ENCODE measurements around the gene RPP14. TPM values are rescaled to one million over a fixed set of nuclear protein-coding genes. Genes with fewer than 3 reads are reported as not detected.

RPP14 gene
- total RNA-seq (2014; rRNA removed; shearing (Covaris generic)) (10.2 and 12.8 TPM in 2 replicates), total RNA-seq (2022) (20.3 and 21.3 TPM in 2 replicates), Bru-seq, nascent RNA (percentile 79 among the genes with signal in this experiment), BruChase-seq, experiment 1, labeled RNA remaining after a 6-hour chase (percentile 85 among the genes with signal in this experiment), BruChase-seq, experiment 2, labeled RNA remaining after a 2-hour chase (percentile 96 among the genes with signal in this experiment)
- long read RNA-seq, full-length matches to known transcripts: 10 of 16 reads
- long read RNA-seq, partial matches to known transcripts: 3 of 16 reads
- long read RNA-seq, other reads (novel, unspliced or antisense): 3 of 16 reads

DNA sequence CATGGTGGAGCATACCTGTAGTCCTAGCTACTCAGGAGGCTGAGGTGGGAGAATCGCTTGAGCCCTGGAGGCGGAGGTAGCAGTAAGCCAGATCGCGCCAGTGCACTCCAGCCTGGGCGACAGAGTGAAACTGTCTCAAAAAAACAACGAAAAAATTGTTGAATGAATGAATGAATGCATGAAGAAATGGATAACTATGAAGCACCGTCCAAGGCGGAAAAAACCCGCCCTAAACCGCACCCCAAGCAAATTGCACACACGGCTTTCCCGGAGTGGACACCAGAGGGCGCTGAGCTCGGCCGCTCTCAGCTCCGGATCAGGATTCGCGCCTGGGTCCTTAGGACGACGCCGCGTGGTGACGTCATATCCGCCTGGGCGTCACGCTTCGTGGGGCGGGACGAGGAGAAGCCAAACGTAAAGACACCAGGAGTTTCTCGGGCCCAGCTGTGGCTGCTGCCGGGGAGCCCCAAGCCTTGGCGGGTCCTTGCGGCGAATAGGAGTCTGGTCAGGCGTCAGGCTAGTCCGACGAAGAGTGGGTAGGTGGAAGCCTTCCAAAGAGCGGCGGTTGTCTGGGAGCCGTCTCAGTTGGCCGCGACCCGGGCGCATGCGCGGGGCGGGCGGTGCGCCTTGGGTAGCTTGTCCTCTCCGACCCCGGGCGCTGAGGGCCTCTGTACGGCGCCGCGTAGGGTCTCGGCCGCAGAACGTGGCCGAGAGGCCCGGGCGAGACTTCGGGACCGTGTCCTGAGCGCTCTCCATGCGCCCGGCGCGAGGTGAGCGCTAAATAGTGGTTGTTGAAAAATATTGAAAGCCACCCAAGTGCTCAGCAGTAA is at the start of gene RPP14, which contains the start of gene HTD2:
Gene RPP14 (plus strand): TSS at position 364 of the 830 bp plus-strand sequence. CDS start 4,085 bp downstream, outside the sequence.
Gene HTD2 (plus strand): TSS at position 639 of the 830 bp plus-strand sequence. CDS start 11,094 bp downstream, outside the sequence.
- POLR2A ChIA-PET: interaction anchor here (0.5 to 2.6 kb wide), 23 partner anchors 9 to 233 kb away, joined by 3 to 12 read pairs (median 3); partner anchors contain the start of gene PDHB
- TF ChIP-seq EZH2phosphoT487 (IDR thresholded peaks at IDR 0.05; ENCODE audit: borderline replicate concordance, low read depth, low read length): no peak
- TF ChIP-seq, protein P1, sequence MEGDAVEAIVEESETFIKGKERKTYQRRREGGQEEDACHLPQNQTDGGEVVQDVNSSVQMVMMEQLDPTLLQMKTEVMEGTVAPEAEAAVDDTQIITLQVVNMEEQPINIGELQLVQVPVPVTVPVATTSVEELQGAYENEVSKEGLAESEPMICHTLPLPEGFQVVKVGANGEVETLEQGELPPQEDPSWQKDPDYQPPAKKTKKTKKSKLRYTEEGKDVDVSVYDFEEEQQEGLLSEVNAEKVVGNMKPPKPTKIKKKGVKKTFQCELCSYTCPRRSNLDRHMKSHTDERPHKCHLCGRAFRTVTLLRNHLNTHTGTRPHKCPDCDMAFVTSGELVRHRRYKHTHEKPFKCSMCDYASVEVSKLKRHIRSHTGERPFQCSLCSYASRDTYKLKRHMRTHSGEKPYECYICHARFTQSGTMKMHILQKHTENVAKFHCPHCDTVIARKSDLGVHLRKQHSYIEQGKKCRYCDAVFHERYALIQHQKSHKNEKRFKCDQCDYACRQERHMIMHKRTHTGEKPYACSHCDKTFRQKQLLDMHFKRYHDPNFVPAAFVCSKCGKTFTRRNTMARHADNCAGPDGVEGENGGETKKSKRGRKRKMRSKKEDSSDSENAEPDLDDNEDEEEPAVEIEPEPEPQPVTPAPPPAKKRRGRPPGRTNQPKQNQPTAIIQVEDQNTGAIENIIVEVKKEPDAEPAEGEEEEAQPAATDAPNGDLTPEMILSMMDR (conservative IDR thresholded peaks at IDR 0.05; ENCODE audit: low read length): peak; percentile 87
- Histone ChIP-seq H3K9me2 (ENCODE audit: insufficient read depth, low read length) (no peaks in the 10 kb centered on the region), H3K4me2 (ENCODE audit: low read length) (peak within 1 kb of the TSS; percentile 91), H3K4me3 (ENCODE audit: low read depth, low read length, poor library complexity, severe bottlenecking) (peak within 1 kb of the TSS; percentile 82), H3K9me3 (ENCODE audit: low read length) (peaks cover 13% of the 10 kb centered on the region), H2AFZ (ENCODE audit: low read length) (peak within 1 kb of the TSS; percentile 51; the same call in 1 of the 2 replicates), H3K27ac (ENCODE audit: low read depth, low read length, poor library complexity, severe bottlenecking) (peak within 1 kb of the TSS; percentile 81), H3K4me1 (ENCODE audit: insufficient read depth, low read length, poor library complexity, severe bottlenecking) (peaks cover 16% of the 10 kb centered on the region), H3K79me2 (ENCODE audit: insufficient read depth, low read depth, low read length) (peaks cover 43% of the 10 kb centered on the region), H4K20me1 (ENCODE audit: insufficient read depth, low read length) (peaks cover 20% of the 10 kb centered on the region), H3K36me3 (ENCODE audit: insufficient read depth, low read length) (peaks cover 40% of the 10 kb centered on the region)
- intact Hi-C loops (cut with micrococcal nuclease; ENCODE audit: unreplicated experiment): loop anchor here (1.0 to 5.0 kb wide), 4 partner anchors 69 to 326 kb away; partner anchors contain the start of genes ABHD6 and KCTD6
- BruUV-seq (replicated peaks): no TSS peak
- DNase-seq (ENCODE audit: low spot score): peak; percentile 99
- CTCF ChIA-PET (ENCODE audit: unreplicated experiment): interaction anchor here (0.6 to 2.1 kb wide), 11 partner anchors 11 to 194 kb away, joined by 3 to 8 read pairs (median 3); no protein-coding TSS in a partner anchor

DNA sequence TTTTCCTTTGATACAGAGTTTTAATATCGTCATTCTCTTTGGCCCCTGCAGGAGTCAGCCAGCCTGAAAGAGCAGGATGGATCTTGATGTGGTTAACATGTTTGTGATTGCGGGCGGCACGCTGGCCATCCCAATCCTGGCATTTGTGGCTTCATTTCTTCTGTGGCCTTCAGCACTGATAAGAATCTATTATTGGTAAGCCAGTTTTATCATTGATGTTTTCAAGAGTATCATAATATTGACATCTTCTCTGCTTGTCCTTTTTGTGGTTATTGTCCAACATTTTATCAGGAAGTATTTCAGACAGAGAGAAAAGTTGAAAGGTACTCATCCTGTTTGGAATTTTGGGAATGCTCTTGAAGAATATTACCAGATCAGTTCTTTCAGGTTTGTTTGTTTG is 49.5 kb upstream of the RPP14 start:
- Histone ChIP-seq H3K9me3 (ENCODE audit: low read length) (no peaks in the 10 kb centered on the region), H3K4me1 (ENCODE audit: insufficient read depth, low read length, poor library complexity, severe bottlenecking) (no peaks in the 10 kb centered on the region), H3K4me3 (ENCODE audit: low read depth, low read length, poor library complexity, severe bottlenecking) (no peak overlapping the region), H3K9me2 (ENCODE audit: insufficient read depth, low read length) (no peaks in the 10 kb centered on the region), H4K20me1 (ENCODE audit: insufficient read depth, low read length) (no peaks in the 10 kb centered on the region), H3K36me3 (ENCODE audit: insufficient read depth, low read length) (peaks cover 4% of the 10 kb centered on the region; the same call in 1 of the 2 replicates), H3K4me2 (ENCODE audit: low read length) (no peak overlapping the region), H3K27ac (ENCODE audit: low read depth, low read length, poor library complexity, severe bottlenecking) (no peak overlapping the region), H2AFZ (ENCODE audit: low read length) (no peak overlapping the region), H3K79me2 (ENCODE audit: insufficient read depth, low read depth, low read length) (no peaks in the 10 kb centered on the region)
- POLR2A ChIA-PET: no interaction called here
- BruUV-seq (replicated peaks): no TSS peak
- intact Hi-C loops (cut with micrococcal nuclease; ENCODE audit: unreplicated experiment): no loop called here
- CTCF ChIA-PET (ENCODE audit: unreplicated experiment): no interaction called here
- no peak for DNase-seq (ENCODE audit: low spot score)
- no peak for TF ChIP-seq EZH2phosphoT487 (IDR thresholded peaks at IDR 0.05; ENCODE audit: borderline replicate concordance, low read depth, low read length)
- TF ChIP-seq, protein P1 (conservative IDR thresholded peaks at IDR 0.05; ENCODE audit: low read length): no peak

Measured in OCI-LY7 (cell line).